Activated CD4-positive, alpha-beta T cell treated with anti-CD3 and anti-CD28 coated beads, Interleukin-2, amount 10 ng/mL, durations not matched to agents 7 days and 5 days (primary cell): Measurements from ENCODE around the gene GALNT2. TPM values are rescaled to one million over a fixed set of nuclear protein-coding genes. Genes with fewer than 3 reads are reported as not detected.

Experiments used
- CTCF ChIA-PET: fragments of 350-600 bp; sonication (Branson Sonifier 250); formaldehyde crosslinking; loops from one replicate; lab custom pipeline; 2021; ENCODE audit warnings: antibody characterized with exemption; lab: Charles Lee
- POLR2A ChIA-PET: fragments of 350-600 bp; sonication (Branson Sonifier 250); formaldehyde crosslinking; loops from one replicate; lab custom pipeline; 2021; ENCODE audit warnings: antibody characterized with exemption; lab: Charles Lee
- DNase-seq: peaks from one replicate; pipeline ENCODE4 v3.0.0-alpha.2; 2020
- H3K27ac Mint-ChIP-seq: one replicate; pipeline ENCODE4 v1.8.0; 2021; ENCODE audit warnings: mild to moderate bottlenecking, moderate library complexity, mixed read lengths
- H3K27me3 Mint-ChIP-seq: one replicate; pipeline ENCODE4 v1.8.0; 2021; ENCODE audit warnings: mixed read lengths
- H3K36me3 Mint-ChIP-seq: one replicate; pipeline ENCODE4 v1.8.0; 2021; ENCODE audit warnings: low read depth, mixed read lengths
- H3K4me1 Mint-ChIP-seq: one replicate; pipeline ENCODE4 v1.8.0; 2021; ENCODE audit warnings: mixed read lengths
- H3K4me3 Mint-ChIP-seq: one replicate; pipeline ENCODE4 v1.8.0; 2021; ENCODE audit warnings: mild to moderate bottlenecking, moderate library complexity, mixed read lengths
- H3K9me3 Mint-ChIP-seq: one replicate; pipeline ENCODE4 v1.8.0; 2021; ENCODE audit warnings: mixed read lengths
- total RNA-seq, 2 experiments: library from RNA; stranded (reverse); gene quantifications; one replicate each; pipeline ENCODE4 v1.2.3, GENCODE V29; 2021

Gene GALNT2
- total RNA-seq, 2 experiments from 2014 or later, result 22.7 to 28.4 TPM

DNA sequence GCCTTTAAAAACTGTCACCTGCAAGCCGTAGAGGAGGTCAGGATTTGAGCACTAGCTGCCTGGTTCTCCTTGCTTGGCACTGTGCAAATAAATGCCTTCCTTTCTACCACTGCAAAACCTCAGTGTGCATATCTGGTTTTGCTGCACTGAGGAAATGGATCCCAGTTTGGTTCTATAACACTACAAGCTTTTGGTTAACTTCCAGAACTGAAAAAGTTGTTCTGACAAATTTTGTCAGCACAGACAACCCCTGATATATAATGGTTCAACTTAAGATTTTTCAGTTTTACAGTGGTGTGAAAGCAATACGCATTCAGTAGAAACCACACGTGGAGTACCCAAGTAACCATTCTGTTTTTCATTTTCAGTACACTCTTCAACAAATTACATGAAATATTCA lies 29.8 kb upstream of the GALNT2 start:
- H3K27ac Mint-ChIP-seq, result no peak overlapping the region
- no peak for DNase-seq
- H3K27me3 Mint-ChIP-seq, result peaks cover 4% of the 10 kb centered on the region
- ChIA-PET CTCF (no interaction called here), POLR2A (no interaction called here)
- no peak overlapping the region for H3K4me3 Mint-ChIP-seq
- H3K4me1 Mint-ChIP-seq, result peaks cover 2% of the 10 kb centered on the region
- peaks cover 7% of the 10 kb centered on the region for H3K9me3 Mint-ChIP-seq
- peaks cover 5% of the 10 kb centered on the region for H3K36me3 Mint-ChIP-seq

GRCh38 chr1:230040440-230040839 lies 26.6 kb upstream of the GALNT2 start:
- POLR2A ChIA-PET, result no interaction called here
- peaks cover 14% of the 10 kb centered on the region for H3K27me3 Mint-ChIP-seq
- peaks cover 2% of the 10 kb centered on the region for H3K4me1 Mint-ChIP-seq
- peaks cover 5% of the 10 kb centered on the region for H3K36me3 Mint-ChIP-seq
- peaks cover 7% of the 10 kb centered on the region for H3K9me3 Mint-ChIP-seq
- DNase-seq, result no peak
- CTCF ChIA-PET, result no interaction called here
- H3K4me3 Mint-ChIP-seq, result no peak overlapping the region
- H3K27ac Mint-ChIP-seq, result no peak overlapping the region

DNA sequence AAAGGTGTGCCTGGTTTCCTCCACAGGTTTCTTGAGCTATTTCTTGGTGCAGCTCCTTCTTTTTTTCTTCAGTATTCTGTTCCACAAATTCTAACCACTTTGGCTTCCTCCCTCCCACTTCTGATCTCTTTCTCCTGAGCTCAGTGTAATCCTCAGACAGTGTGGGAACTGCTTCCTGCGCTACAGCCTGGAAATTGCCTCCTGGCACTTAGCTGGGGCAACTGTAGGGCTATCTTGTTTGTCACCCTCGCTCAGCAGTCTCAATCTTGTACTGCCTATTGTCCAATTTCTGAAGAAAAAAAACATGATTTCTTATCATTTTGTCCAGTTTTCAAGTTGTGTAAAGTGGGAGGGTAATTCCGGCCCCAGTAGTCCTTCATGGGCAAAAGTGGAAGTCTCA lies 24.0 kb upstream of the GALNT2 start:
- H3K9me3 Mint-ChIP-seq, result peaks cover 2% of the 10 kb centered on the region
- DNase-seq, result no peak
- CTCF ChIA-PET, result interaction anchor here (1.0 to 1.2 kb wide), 2 partner anchors 12 to 13 kb away, joined by 3 read pairs; no protein-coding TSS in a partner anchor
- H3K27me3 Mint-ChIP-seq, result peaks cover 13% of the 10 kb centered on the region
- H3K36me3 Mint-ChIP-seq, result no peaks in the 10 kb centered on the region
- H3K4me3 Mint-ChIP-seq, result no peak overlapping the region
- H3K4me1 Mint-ChIP-seq, result no peaks in the 10 kb centered on the region
- no peak overlapping the region for H3K27ac Mint-ChIP-seq
- POLR2A ChIA-PET, result no interaction called here

DNA sequence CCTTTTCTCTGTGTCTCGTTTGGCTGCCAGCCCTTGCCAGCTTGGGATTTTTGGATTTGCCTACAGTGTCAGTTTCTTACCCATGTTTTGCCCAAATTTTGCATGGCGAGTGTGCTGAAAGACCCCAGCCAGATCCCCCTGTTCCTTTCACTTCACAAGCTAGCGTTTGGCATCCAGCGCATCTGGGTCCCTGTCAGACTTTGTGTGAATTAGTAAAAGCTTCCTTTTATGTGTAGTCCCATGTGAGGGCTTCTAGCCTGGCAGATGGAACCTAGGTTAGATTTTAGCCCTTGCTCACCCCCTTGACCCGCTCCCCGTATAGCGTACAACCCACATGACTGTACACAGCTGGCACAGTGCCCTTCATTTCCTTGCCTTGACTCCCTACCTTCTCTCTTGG lies 22.3 kb upstream of the GALNT2 start:
- Mint-ChIP-seq H3K27me3 (peaks cover 14% of the 10 kb centered on the region), H3K27ac (no peak overlapping the region), H3K9me3 (peaks cover 2% of the 10 kb centered on the region), H3K36me3 (no peaks in the 10 kb centered on the region), H3K4me3 (no peak overlapping the region), H3K4me1 (no peaks in the 10 kb centered on the region)
- no peak for DNase-seq
- ChIA-PET POLR2A (no interaction called here), CTCF (interaction anchor here (0.6 kb wide), 1 partner anchor 408 kb away, joined by 3 read pairs; no protein-coding TSS in a partner anchor)

DNA sequence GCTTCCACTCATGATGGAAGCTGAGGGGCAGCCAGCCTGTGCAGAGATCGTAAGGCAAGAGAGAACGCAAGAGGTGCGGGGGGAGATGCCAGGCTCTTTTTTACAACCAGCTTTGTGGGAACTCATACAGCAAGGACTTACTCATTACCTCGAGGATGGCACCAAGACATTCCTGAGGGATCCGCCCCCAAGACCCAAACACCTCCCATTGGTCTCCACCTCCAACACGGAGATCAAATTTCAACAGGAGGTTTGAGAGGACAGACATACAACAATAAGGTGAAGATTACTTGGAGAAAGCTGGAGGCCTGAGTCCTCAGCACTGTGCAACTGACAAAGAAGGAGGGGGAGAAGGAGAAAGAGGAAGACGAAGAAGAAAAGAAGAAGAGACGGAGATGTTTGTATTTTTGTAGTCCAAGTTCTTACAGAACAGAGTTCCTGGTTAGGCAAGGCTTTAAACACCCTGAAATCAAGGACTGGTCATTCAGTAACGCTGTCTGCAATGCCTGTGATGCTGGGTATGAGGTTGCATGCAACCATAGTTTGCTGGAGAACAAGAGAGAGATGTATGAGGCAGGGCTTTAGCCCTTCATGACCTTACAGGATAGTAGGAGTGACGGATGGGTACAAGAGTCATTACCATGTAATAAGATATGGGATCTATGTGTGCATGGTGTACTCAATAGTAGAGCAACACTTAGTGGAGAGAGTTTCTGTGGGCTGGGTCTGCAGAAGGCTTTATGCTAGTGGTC lies 19.7 kb upstream of the GALNT2 start:
- CTCF ChIA-PET, result interaction anchor here (1.1 kb wide), 1 partner anchor 103 kb away, joined by 3 read pairs; no protein-coding TSS in a partner anchor
- no peak overlapping the region for H3K4me3 Mint-ChIP-seq
- DNase-seq, result no peak
- H3K9me3 Mint-ChIP-seq, result peaks cover 3% of the 10 kb centered on the region
- no peaks in the 10 kb centered on the region for H3K36me3 Mint-ChIP-seq
- POLR2A ChIA-PET, result no interaction called here
- H3K4me1 Mint-ChIP-seq, result peaks cover 7% of the 10 kb centered on the region
- H3K27me3 Mint-ChIP-seq, result peaks cover 14% of the 10 kb centered on the region
- H3K27ac Mint-ChIP-seq, result no peak overlapping the region

GRCh38 chr1:230048322-230048721 lies 18.7 kb upstream of the GALNT2 start:
- Mint-ChIP-seq H3K4me3 (no peak overlapping the region), H3K27me3 (peaks cover 8% of the 10 kb centered on the region), H3K9me3 (peaks cover 8% of the 10 kb centered on the region), H3K27ac (no peak overlapping the region), H3K36me3 (no peaks in the 10 kb centered on the region), H3K4me1 (peaks cover 7% of the 10 kb centered on the region)
- no peak for DNase-seq
- ChIA-PET POLR2A (no interaction called here), CTCF (no interaction called here)

DNA sequence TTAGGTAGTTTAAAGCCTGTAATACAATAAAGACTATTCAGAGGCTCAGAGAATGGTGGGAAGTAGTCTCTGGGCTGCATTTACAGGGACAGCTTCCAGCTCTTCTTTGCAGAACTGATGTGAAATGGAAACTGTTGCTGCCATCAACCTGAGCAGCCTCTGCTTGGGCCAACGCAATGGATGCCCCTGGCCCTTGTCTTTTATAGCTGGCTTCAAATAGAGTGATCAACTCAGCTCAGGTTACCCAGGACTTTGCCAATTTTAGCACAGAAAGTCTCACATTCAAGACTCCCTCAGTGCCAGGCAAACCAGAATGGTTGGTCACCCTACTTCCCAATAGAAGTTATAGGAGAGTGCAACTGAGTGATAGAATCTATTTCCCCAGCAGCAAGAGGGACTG lies 18.1 kb upstream of the GALNT2 start:
- no peak for DNase-seq
- ChIA-PET POLR2A (no interaction called here), CTCF (no interaction called here)
- H3K36me3 Mint-ChIP-seq, result no peaks in the 10 kb centered on the region
- no peak overlapping the region for H3K4me3 Mint-ChIP-seq
- H3K9me3 Mint-ChIP-seq, result peaks cover 8% of the 10 kb centered on the region
- peaks cover 7% of the 10 kb centered on the region for H3K4me1 Mint-ChIP-seq
- H3K27ac Mint-ChIP-seq, result no peak overlapping the region
- H3K27me3 Mint-ChIP-seq, result peaks cover 4% of the 10 kb centered on the region

GRCh38 chr1:230049731-230050130 lies 17.3 kb upstream of the GALNT2 start:
- Mint-ChIP-seq H3K36me3 (no peaks in the 10 kb centered on the region), H3K27me3 (peaks cover 4% of the 10 kb centered on the region), H3K27ac (no peak overlapping the region), H3K9me3 (peaks cover 8% of the 10 kb centered on the region), H3K4me3 (no peak overlapping the region), H3K4me1 (peaks cover 7% of the 10 kb centered on the region)
- POLR2A ChIA-PET, result no interaction called here
- no peak for DNase-seq
- CTCF ChIA-PET, result interaction anchor here (1.0 kb wide), 1 partner anchor 38 kb away, joined by 3 read pairs; no protein-coding TSS in a partner anchor

- Mint-ChIP-seq H3K9me3 (peaks cover 8% of the 10 kb centered on the region), H3K27ac (peak overlapping the region; percentile 80), H3K27me3 (peaks cover 6% of the 10 kb centered on the region), H3K4me3 (no peak overlapping the region), H3K4me1 (peaks cover 7% of the 10 kb centered on the region), H3K36me3 (no peaks in the 10 kb centered on the region)
- ChIA-PET CTCF (no interaction called here), POLR2A (interaction anchor here (0.5 kb wide), 1 partner anchor 106 kb away, joined by 3 read pairs; no protein-coding TSS in a partner anchor)
- no peak for DNase-seq
Observed at GRCh38 chr1:230050973-230051735, 15.9 kb upstream of the GALNT2 start.

DNA sequence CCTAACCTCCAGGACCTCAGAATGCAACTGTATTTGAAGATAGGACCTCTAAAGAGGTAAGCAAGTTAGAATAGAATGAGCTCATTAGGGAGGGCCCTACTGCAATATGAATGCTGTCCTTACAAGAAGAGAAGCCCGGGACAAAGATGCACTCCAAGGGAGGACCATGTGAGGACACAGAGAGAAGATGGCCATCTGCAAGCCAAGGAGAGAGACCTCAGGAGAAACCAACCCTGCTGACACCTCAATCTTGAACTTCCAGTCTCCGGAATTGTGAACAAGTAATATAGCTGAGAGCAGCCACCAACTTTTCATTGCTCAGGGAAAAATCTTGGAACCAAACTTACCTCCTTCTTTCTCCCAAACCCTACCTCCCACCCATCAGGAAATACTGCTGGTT lies 15.0 kb upstream of the GALNT2 start:
- peaks cover 4% of the 10 kb centered on the region for H3K27me3 Mint-ChIP-seq
- H3K36me3 Mint-ChIP-seq, result no peaks in the 10 kb centered on the region
- DNase-seq, result no peak
- no peak overlapping the region for H3K4me3 Mint-ChIP-seq
- peaks cover 8% of the 10 kb centered on the region for H3K9me3 Mint-ChIP-seq
- ChIA-PET POLR2A (no interaction called here), CTCF (no interaction called here)
- peaks cover 7% of the 10 kb centered on the region for H3K4me1 Mint-ChIP-seq
- H3K27ac Mint-ChIP-seq, result no peak overlapping the region

DNA sequence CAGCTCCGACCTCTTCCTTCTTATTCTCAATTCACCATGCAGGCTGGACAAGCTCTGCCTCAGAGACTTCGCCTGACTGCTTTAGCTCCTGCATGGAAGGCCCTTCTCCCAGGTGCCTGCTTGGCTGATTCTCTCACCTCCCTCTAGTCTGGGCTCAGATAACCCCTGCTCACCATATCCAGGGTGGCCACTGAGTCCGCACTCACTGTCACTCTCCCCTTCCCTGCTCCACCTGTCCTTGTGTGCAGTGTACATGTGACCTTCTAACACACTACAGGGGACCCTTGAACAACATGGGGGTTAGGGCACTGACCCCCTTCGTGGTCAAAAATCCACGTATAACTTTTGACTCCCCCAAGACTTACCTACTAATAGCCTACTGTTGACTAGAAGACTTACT lies 14.4 kb upstream of the GALNT2 start:
- H3K4me3 Mint-ChIP-seq, result no peak overlapping the region
- CTCF ChIA-PET, result no interaction called here
- H3K36me3 Mint-ChIP-seq, result no peaks in the 10 kb centered on the region
- H3K4me1 Mint-ChIP-seq, result peaks cover 7% of the 10 kb centered on the region
- DNase-seq, result no peak
- POLR2A ChIA-PET, result no interaction called here
- H3K27ac Mint-ChIP-seq, result no peak overlapping the region
- peaks cover 6% of the 10 kb centered on the region for H3K27me3 Mint-ChIP-seq
- peaks cover 8% of the 10 kb centered on the region for H3K9me3 Mint-ChIP-seq

DNA sequence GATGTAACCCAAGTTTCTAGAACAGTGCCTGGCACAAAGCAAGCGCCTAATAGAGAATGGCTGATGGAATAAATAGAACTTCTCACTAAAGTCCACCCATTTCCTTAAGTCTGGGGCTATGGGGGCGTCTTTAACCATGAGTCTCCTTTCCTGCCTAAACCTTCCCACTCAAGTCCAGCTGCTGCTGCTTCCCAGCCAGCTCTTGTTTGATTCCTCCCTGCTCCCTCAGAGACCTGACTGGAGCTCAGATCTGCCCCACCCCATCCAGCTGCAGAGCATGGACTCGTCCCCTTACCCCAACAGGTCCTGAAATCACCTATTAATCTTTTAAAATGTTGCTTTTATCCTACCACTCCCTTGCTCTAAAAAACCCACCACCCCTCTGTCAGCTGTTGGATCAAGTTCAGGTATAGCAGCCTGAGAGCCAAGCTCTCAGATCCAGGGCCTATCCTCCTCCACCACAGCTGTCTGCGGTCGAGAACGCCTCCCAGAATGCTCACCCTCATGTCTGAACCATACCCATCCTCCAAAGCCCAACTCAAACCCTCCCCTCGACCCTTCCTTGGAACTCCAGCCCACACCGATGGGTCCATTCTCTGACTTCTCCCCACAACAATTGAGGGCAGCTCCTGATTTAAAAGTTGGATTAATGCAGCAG lies 12.8 kb upstream of the GALNT2 start:
- POLR2A ChIA-PET, result no interaction called here
- DNase-seq, result no peak
- Mint-ChIP-seq H3K27ac (no peak overlapping the region), H3K4me1 (peaks cover 7% of the 10 kb centered on the region), H3K4me3 (no peak overlapping the region), H3K27me3 (peaks cover 6% of the 10 kb centered on the region), H3K36me3 (no peaks in the 10 kb centered on the region), H3K9me3 (peaks cover 8% of the 10 kb centered on the region)
- CTCF ChIA-PET, result interaction anchor here (0.8 to 1.0 kb wide), 2 partner anchors 9 to 11 kb away, joined by 3 to 4 read pairs; no protein-coding TSS in a partner anchor
